Breast epithelium (tissue), 4 donors: ENCODE results near the gene POFUT1. TPM values are rescaled to one million over a fixed set of nuclear protein-coding genes. Genes with fewer than 3 reads are reported as not detected.

Experiments used
- DNase-seq, 2 donors: peaks; one replicate each; pipeline ENCODE4 v3.0.0-alpha.2; 2019; ENCODE audit warnings: low spot score in 2 of 2
- H3K27ac ChIP-seq, 2 donors: fragments of 200-600 bp; sonication (generic) in 1 of 2; one replicate each; pipeline ENCODE4 v1.5.1; 2016 to 2019; ENCODE audit warnings: mild to moderate bottlenecking in 1 of 2
- H3K27me3 ChIP-seq, 2 donors: fragments of 200-600 bp; sonication (generic) in 1 of 2; one replicate each; pipeline versions ENCODE4 v1.5.1 to v1.6.0; 2017 to 2019; ENCODE audit warnings: control low read depth in 1 of 2, mild to moderate bottlenecking in 1 of 2
- H3K36me3 ChIP-seq: fragments of 200-600 bp; one replicate; pipeline ENCODE4 v1.5.1; 2019
- H3K4me1 ChIP-seq, 2 donors: fragments of 200-600 bp; sonication (generic); one replicate each; pipeline ENCODE4 v1.5.1; 2016 to 2019; ENCODE audit warnings: control low read depth in 1 of 2
- H3K4me3 ChIP-seq, 3 donors: fragments of 200-600 bp; sonication (generic); 1 replicate in 2 of 3; 2 replicates in 1 of 3; pipeline ENCODE4 v1.5.1; 2016 to 2019; ENCODE audit warnings: mild to moderate bottlenecking in 3 of 3, moderate library complexity in 2 of 3
- H3K9me3 ChIP-seq, 2 donors: fragments of 200-600 bp; sonication (generic) in 1 of 2; one replicate each; pipeline ENCODE4 v1.5.1; 2016 to 2019; ENCODE audit warnings: control low read depth in 1 of 2
- CTCF ChIP-seq, 3 donors: fragments of 450-650 bp; IDR thresholded peaks; one replicate each; pipeline ENCODE4 v1.5.1; 2016 to 2017; ENCODE audit warnings: antibody characterized with exemption in 3 of 3, mild to moderate bottlenecking in 3 of 3, moderate library complexity in 3 of 3
- POLR2A ChIP-seq: fragments of 450-650 bp; IDR thresholded peaks from one replicate; pipeline ENCODE4 v1.6.1; 2016; ENCODE audit warnings: antibody characterized with exemption, mild to moderate bottlenecking, moderate library complexity
- POLR2AphosphoS5 ChIP-seq, 3 donors: sonication (generic); formaldehyde crosslinking; IDR thresholded peaks; one replicate each; pipeline ENCODE4 v1.6.1; 2017; ENCODE audit warnings: antibody characterized with exemption in 3 of 3
- intact Hi-C: fragments of 100-400 bp; cut with DNase I; formaldehyde crosslinking; loops from one replicate; pipeline ENCODE4 v1.15.1; 2023; ENCODE audit warnings: low total_unique reads
- total RNA-seq, 3 donors: library from RNA; depleted of rRNA; stranded (reverse); fragments of >200 nt; gene quantifications; one replicate each; pipeline ENCODE4 v1.1.0, GENCODE V29; 2016

Gene POFUT1
- total RNA-seq = 10 to 100 TPM; 29.5 to 38.7 (median 34.2) TPM

DNA sequence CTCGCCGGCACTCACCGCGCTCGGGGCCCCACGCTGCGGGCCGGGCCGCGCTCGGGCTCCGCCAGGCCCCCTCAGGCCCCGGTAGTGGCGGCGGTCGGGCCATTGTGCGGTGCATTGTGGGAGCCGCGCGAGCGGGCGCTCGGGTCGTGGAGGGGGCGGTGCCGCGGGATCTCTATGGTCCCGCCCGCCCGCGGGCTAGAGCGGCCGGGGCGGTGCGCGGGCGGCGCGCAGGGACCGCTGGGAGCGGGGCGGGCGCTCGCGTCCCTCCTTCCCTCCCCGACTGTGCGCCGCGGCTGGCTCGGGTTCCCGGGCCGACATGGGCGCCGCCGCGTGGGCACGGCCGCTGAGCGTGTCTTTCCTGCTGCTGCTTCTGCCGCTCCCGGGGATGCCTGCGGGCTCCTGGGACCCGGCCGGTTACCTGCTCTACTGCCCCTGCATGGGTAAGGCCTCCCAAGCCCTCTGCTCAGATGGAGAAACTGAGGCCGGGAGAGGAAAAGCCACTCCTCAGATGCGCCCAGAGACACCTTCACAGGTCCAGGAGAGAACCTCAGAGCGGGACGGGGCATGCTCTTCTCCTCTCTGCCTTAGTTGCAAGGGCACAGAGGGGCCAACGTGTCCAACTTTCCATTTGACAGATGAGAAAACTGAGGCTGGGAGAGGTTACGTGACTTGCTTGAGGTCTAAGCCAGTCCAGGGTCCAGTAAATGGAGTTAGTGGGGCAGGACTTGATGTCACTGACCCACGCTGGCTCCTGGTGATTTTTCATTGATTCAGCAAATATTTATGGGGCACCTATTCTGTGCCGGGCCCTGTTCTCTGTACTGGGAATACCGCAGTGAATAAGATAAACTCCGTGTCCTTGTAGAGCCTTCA is at the start of gene POFUT1, which contains the start of gene PLAGL2:
TSS of gene POFUT1 (plus strand) at position 255 of the 873 bp plus-strand sequence. CDS start at position 317, 62 bp downstream.
TSS of gene PLAGL2 (minus strand) at position 118 of the 873 bp plus-strand sequence. CDS start 5,565 bp downstream, outside the sequence.
- no peaks in the 10 kb centered on the region for H3K36me3 ChIP-seq

GRCh38 chr20:32158351-32158750 is 49.3 kb upstream of the POFUT1 start:
- no peaks in the 10 kb centered on the region for H3K4me1 ChIP-seq
- no peaks in the 10 kb centered on the region for H3K9me3 ChIP-seq
- DNase-seq = no peak
- H3K36me3 ChIP-seq = peaks cover 11% of the 10 kb centered on the region
- TF ChIP-seq POLR2A (no peak), CTCF (IDR thresholded peaks at IDR 0.05) (no peak), POLR2AphosphoS5 (IDR thresholded peaks at IDR 0.05) (no peak)
- no peaks in the 10 kb centered on the region for H3K27me3 ChIP-seq
- H3K27ac ChIP-seq = no peak overlapping the region
- intact Hi-C loops = no loop called here
- no peak overlapping the region for H3K4me3 ChIP-seq

More for the DNA sequence above, at the start of gene POFUT1, which contains the start of gene PLAGL2:
- Histone ChIP-seq H3K27ac (peak within 1 kb of the TSS; percentile 97 to 99), H3K27me3 (no peaks in the 10 kb centered on the region), H3K9me3 (no peaks in the 10 kb centered on the region), H3K4me1 (peaks cover 8 to 38% of the 10 kb centered on the region in 2 donors), H3K4me3 (peak within 1 kb of the TSS; percentile 91 to 100 (median 99))
- TF ChIP-seq POLR2A (no peak), POLR2AphosphoS5 (IDR thresholded peaks at IDR 0.05) (peak in 2 of 3 donors; percentile 33 to 50), CTCF (IDR thresholded peaks at IDR 0.05) (peak in 1 of 3 donors; percentile 14)
- intact Hi-C loops = no loop called here
- peak; percentile 83 to 88 for DNase-seq

DNA sequence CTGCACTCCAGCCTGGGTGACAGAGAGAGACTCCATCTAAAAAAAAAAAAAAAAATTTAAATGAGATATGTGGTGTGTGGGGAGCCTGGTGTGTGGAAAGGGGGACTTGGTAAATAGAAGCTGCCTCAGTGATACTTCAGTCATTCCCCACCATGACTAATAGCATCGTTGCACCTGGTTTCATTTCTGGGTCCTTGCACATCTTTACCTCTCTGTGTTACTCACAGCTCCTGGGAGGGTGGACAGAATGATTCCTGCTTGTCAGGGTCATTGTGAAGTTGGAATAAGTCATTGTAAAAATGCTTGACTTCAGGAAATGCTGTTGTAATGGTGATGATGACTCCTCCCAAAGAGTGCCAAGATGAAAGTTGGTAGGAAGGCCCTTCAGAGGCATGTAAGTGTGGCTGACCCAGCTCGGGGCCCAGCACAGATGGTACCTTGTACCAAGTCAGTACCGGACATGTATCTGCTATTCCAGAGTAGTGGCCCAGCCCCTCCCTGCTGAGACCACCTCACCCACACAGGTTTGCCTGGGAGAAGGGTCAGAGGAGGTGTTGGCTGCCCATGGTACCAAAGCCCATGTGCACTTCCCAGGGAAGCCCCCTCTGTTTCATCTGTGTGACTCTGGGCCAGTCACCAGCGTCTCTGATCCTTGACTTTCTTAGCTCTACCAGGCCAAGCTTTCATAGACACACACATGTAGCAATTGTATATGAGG is 48.6 kb upstream of the POFUT1 start:
- no peak for DNase-seq
- Histone ChIP-seq H3K4me1 (no peaks in the 10 kb centered on the region), H3K4me3 (no peak overlapping the region), H3K27me3 (no peaks in the 10 kb centered on the region), H3K36me3 (peaks cover 11% of the 10 kb centered on the region), H3K27ac (no peak overlapping the region), H3K9me3 (no peaks in the 10 kb centered on the region)
- TF ChIP-seq POLR2AphosphoS5 (IDR thresholded peaks at IDR 0.05) (no peak), CTCF (IDR thresholded peaks at IDR 0.05) (no peak), POLR2A (no peak)
- intact Hi-C loops = no loop called here

DNA sequence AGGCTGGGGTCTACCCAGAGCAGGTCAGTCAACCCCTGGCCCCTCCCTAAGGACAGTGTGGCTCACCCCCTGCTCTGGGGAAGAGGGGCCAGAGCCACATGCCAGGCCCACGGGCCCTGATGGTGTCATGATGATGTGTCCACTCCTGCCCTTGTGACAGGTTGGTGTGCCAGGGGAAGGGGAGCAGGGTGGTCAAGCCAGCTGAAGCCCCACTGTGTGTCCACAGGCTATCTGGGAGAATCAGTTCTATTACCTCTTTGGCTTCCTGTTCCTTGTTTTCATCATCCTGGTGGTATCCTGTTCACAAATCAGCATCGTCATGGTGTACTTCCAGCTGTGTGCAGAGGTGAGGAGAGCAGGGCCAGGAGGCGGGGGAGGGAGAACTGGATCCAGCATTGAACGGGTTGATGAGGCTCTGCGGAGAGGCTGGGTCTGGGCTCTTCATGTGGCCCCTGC is 47.9 kb upstream of the POFUT1 start:
- H3K9me3 ChIP-seq = no peaks in the 10 kb centered on the region
- no peaks in the 10 kb centered on the region for H3K4me1 ChIP-seq
- no peaks in the 10 kb centered on the region for H3K27me3 ChIP-seq
- no peak for DNase-seq
- no peak for TF ChIP-seq POLR2AphosphoS5 (IDR thresholded peaks at IDR 0.05)
- TF ChIP-seq POLR2A = no peak
- TF ChIP-seq CTCF (IDR thresholded peaks at IDR 0.05) = no peak
- H3K4me3 ChIP-seq = no peak overlapping the region
- intact Hi-C loops = no loop called here
- no peak overlapping the region for H3K27ac ChIP-seq
- peaks cover 11% of the 10 kb centered on the region for H3K36me3 ChIP-seq
